ENCODE results near the gene COG4. TPM values are rescaled to one million over a fixed set of nuclear protein-coding genes. Genes with fewer than 3 reads are reported as not detected.
A peak's percentile ranks its signal among the peaks of the same experiment; 100 is the strongest.

COG4 gene
- total and polyA plus RNA-seq, 10 donors, result 40.8 to 85.4 (median 58.8) TPM

GRCh38 chr16:70482624-70483023 is 40.7 kb downstream of the COG4 start:
- Histone ChIP-seq H3K4me3 (no peak overlapping the region), H3K36me3 (peaks cover 0 to 98% (median 75%) of the 10 kb centered on the region in 6 donors), H3K27ac (no peak overlapping the region), H3K27me3 (replicated peaks in 1 of 7) (no peaks in the 10 kb centered on the region), H3K9me3 (no peaks in the 10 kb centered on the region), H3K4me1 (peaks cover 0 to 14% (median 7%) of the 10 kb centered on the region in 6 donors)
- intact Hi-C loops (cut with DNase I; ENCODE audit: low total_unique reads), result no loop called here
- 83 to 89% (median 87%) methylated on average over 5 of the region's 5 CpGs for WGBS, 5 donors
- peak in 1 of 3 donors; percentile 16 for TF ChIP-seq POLR2AphosphoS5 (IDR thresholded peaks at IDR 0.05)
- no peak for TF ChIP-seq CTCF (IDR thresholded peaks at IDR 0.05 in 8 of 11, conservative IDR thresholded peaks at IDR 0.05 in 3 of 11)
- DNase-seq, result no peak

DNA sequence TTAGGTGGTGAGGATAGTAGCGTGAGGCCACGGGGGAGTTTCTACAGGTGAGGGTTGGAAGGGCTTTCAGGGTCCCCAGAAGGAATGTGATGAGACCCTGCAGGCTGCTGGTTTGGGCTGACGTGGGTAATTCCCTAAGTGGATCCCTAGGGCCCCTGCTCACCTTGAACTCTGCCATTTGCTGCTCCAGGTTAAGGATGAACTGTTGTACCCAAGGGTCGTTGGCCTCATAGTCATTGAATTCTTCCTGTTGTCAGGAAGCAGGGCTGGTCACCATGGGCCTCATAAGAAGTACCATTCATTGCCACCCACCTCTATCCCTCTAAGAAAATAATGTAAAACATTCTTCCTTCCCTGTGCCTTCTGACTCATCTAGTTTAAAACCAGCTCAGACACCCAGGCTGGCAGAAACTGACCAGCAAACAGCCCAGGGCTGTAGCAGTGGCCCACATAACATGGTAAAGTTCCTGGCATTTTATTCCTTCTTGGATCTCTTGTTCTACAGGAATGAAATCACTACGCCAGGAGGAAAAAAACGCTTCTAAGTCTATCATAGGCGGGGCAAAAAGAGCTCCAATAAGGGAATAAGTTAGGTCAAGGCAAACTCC is 41.3 kb downstream of the COG4 start:
- no peak for DNase-seq
- 86 to 92% (median 88%) methylated on average over 7 of the region's 7 CpGs for WGBS, 5 donors
- Histone ChIP-seq H3K9me3 (no peaks in the 10 kb centered on the region), H3K27ac (no peak overlapping the region), H3K4me1 (peaks cover 0 to 14% (median 7%) of the 10 kb centered on the region in 6 donors), H3K27me3 (replicated peaks in 1 of 7) (no peaks in the 10 kb centered on the region), H3K36me3 (peaks cover 0 to 98% (median 74%) of the 10 kb centered on the region in 6 donors), H3K4me3 (no peak overlapping the region)
- no peak for TF ChIP-seq POLR2AphosphoS5 (IDR thresholded peaks at IDR 0.05)
- intact Hi-C loops (cut with DNase I; ENCODE audit: low total_unique reads), result no loop called here

DNA sequence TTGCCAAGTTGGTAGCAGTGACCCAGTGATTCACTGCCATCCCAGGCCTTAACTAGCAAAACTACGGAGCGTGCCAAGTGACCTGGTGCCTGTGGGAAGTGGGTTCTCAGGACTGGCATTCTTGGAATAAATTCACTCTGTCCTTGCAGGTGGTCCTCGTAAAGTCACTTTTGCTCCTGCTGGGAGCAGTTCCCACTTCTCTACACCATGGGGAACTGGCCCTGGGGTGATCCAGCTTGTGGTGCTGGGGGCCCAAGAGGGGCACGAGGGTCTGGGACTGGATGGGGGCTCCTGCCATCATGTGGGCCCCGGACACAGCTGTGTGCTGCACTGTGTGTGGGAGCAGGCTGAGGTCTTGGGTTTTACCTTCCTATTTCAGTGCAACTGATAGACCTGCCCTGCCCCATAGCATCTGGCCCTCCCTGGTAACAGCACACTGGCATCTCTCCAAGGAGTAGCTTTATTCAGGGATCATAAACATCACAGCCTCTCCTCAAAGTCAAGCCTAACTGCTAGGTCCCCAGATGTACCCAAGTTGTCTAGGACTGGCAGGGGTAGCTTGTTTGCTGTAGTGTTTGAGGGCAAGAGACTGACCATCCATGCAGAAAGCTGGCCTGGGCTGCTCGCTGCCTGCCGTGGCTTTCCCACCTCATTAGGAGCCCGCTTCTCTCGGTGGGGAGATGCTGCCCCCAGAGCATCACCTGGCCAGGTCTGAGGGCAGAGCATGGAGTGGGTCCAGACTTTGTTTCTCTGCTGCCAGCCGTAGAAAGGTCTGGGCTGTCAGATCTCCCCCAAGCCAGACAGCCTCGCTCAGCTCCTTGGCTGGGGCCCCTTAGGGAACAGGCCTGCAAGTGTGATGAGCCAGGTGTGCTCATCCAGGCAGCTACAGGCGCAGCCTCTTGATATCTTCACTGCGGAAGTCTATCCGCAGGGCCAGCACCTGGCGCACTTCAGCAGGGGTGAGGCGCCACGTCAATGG is 42.9 kb downstream of the COG4 start:
- Histone ChIP-seq H3K4me1 (peaks cover 0 to 19% (median 7%) of the 10 kb centered on the region in 6 donors), H3K4me3 (no peak overlapping the region), H3K36me3 (peaks cover 0 to 98% (median 65%) of the 10 kb centered on the region in 6 donors), H3K27ac (no peak overlapping the region), H3K9me3 (no peaks in the 10 kb centered on the region), H3K27me3 (replicated peaks in 1 of 7) (no peaks in the 10 kb centered on the region)
- whole genome bisulfite sequencing, 5 donors, result 91 to 97% (median 93%) methylated on average over 17 of the region's 17 CpGs
- intact Hi-C loops (cut with DNase I; ENCODE audit: low total_unique reads), result no loop called here
- no peak for DNase-seq
- no peak for TF ChIP-seq POLR2A (IDR thresholded peaks at IDR 0.05)
- no peak for TF ChIP-seq CTCF (IDR thresholded peaks at IDR 0.05 in 8 of 11, conservative IDR thresholded peaks at IDR 0.05 in 3 of 11)
- TF ChIP-seq POLR2AphosphoS5 (IDR thresholded peaks at IDR 0.05), result no peak

DNA sequence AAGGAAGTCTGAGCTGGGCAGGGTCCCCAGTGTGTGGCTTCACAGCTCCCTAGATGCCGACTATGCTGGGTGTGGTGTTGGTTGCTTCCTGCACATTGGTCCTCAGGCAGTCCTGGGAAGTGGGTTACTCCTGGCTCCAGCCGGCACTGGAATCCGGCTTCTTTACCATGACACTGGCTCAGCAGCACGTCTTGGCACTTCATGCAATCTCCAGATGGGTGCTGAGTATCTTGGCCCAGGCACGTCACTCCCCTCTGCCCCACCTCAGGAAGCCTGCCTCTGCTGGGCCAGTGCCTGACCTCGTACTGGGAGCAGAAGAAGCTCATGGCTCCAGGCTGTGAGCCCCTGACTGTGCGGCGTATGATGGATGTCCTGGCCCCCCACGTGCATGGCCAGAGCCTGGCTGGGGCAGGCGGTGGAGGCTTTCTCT is 44.4 kb downstream of the COG4 start:
- no peak for DNase-seq
- peaks cover 0 to 98% (median 70%) of the 10 kb centered on the region in 6 donors for H3K36me3 ChIP-seq
- no peaks in the 10 kb centered on the region for H3K9me3 ChIP-seq
- H3K27ac ChIP-seq, result peak overlapping the region in 4 of 8 donors; percentile 5 to 46 (median 28)
- 51 to 76% (median 62%) methylated on average over 8 to 10 of the region's 10 CpGs for WGBS, 5 donors
- TF ChIP-seq CTCF (IDR thresholded peaks at IDR 0.05 in 8 of 11, conservative IDR thresholded peaks at IDR 0.05 in 3 of 11) (no peak), POLR2AphosphoS5 (IDR thresholded peaks at IDR 0.05) (peak in 2 of 3 donors; percentile 28 to 35), POLR2A (IDR thresholded peaks at IDR 0.05) (no peak)
- intact Hi-C loops (cut with DNase I; ENCODE audit: low total_unique reads), result no loop called here
- peaks cover 0 to 19% (median 7%) of the 10 kb centered on the region in 6 donors for H3K4me1 ChIP-seq
- H3K27me3 ChIP-seq (replicated peaks in 1 of 7), result no peaks in the 10 kb centered on the region
- H3K4me3 ChIP-seq, result no peak overlapping the region
